HG02623 (cell line): ENCODE data around the gene SLC35E2B.
A peak's percentile ranks its signal among the peaks of the same experiment; 100 is the strongest.

Experiments used
- ATAC-seq: cut with Tn5 transposase; IDR thresholded peaks from one replicate; pipeline ENCODE4 v1.9.1; 2021; ENCODE audit warnings: moderate library complexity; ENCODE audit not compliant: unreplicated experiment

The SLC35E2B gene

DNA sequence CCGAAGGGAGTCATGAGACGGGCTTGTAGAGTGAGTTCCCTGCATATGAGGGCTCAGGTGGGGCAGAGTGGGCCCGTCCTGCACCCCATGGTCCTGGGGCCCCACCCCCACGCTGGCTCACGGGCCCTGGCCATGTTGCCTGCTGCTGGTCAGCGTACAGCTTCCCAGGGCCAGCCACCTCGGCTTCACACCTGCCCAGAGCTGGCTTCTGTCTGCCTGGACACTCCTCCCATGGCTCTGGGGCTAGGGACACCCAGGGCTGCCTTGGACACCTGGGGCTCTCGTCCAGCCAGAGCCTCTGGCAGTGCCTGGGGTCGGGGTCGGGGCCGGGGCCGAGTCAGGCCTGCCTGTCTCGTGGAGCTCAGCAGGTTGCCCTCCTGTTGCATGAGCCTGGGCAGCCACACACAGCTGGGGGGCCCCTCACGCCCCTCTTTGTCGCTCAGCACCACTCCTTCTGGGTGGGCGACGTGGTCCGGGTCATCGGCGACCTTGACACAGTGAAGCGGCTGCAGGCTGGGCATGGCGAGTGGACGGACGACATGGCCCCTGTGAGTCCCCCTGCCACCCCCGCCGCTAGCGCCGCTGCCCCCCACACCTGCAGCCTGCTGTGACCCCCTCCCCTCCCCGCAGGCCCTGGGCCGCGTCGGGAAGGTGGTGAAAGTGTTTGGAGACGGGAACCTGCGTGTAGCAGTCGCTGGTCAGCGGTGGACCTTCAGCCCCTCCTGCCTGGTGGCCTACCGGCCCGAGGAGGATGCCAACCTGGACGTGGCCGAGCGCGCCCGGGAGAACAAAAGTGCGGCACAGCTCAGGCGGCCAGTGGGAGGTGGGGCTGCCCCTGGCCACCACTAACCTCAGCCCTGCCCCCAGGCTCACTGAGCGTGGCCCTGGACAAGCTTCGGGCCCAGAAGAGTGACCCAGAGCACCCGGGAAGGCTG, 66.1 kb downstream of the SLC35E2B start:
- ATAC-seq: no peak

DNA sequence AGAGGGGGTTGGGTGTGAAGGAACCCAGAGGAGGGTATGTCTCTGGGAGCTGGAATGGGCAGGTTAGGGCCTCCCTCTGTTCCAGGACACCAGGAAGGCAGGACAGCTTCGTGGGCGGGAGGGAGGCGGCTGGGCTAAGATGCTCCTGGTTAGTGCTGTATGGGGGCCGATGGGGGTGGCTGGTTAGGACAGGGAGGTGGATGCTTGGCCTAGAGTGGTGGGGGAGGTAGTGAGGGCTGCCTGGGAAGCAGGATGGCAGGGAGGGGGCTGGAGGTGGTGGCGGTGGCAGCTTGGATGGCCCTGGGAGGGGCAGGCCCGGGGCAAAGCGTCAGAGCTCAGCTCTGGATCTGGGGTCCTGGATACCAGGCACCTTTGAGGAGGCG, 66.8 kb downstream of the SLC35E2B start:
- ATAC-seq: no peak

DNA sequence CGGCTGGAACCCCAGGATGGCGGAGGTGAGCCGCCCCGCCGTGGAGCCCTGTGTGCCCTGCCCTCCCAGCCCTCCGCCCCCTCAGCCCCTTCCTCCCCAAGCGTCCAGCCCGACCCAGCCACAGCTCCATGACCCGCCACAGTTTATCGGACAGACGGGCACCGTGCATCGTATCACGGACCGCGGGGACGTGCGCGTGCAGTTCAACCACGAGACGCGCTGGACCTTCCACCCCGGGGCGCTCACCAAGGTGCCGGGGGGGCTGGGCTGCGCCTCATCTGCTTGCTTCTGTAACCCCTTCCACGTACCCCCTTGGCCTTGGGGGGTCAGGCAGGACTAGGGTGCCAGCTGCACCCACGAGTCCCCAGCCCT, 67.2 kb downstream of the SLC35E2B start:
- ATAC-seq: no peak

DNA sequence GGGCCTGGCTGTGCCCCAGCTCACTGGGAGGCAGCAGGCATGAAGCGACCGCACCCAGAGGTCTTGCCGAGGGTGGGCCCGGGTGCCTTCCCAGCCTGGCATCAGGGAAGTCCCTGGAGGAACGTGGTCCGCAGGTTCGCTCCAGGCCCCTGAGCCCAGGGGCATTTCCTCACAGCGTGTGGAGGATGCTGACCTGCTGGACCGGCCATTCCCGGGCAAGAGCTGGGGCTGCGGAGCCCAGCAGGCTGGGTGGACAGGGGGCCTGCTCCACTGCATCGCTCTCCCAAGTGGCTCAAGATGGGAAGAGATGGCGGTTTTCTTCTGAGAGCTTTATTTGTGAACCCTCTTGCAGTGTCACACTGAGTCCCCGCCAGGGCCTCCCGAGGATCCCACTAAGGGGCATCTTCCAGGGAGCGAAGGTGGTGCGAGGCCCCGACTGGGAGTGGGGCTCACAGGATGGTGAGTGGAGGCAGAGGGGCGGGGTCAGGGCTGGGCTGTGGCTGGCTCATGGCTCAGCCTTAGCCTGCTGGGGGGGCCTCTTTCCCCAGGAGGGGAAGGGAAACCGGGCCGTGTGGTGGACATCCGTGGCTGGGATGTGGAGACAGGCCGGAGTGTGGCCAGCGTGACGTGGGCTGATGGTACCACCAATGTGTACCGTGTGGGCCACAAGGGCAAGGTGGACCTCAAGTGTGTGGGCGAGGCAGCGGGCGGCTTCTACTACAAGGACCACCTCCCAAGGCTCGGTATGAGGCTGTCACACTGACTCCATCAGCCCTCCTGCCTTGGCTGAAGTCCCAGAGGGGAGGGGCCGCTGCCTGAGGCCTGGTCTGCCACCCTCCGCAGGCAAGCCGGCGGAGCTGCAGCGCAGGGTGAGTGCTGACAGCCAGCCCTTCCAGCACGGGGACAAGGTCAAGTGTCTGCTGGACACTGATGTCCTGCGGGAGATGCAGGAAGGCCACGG, 67.9 kb downstream of the SLC35E2B start:
- ATAC-seq: no peak

DNA sequence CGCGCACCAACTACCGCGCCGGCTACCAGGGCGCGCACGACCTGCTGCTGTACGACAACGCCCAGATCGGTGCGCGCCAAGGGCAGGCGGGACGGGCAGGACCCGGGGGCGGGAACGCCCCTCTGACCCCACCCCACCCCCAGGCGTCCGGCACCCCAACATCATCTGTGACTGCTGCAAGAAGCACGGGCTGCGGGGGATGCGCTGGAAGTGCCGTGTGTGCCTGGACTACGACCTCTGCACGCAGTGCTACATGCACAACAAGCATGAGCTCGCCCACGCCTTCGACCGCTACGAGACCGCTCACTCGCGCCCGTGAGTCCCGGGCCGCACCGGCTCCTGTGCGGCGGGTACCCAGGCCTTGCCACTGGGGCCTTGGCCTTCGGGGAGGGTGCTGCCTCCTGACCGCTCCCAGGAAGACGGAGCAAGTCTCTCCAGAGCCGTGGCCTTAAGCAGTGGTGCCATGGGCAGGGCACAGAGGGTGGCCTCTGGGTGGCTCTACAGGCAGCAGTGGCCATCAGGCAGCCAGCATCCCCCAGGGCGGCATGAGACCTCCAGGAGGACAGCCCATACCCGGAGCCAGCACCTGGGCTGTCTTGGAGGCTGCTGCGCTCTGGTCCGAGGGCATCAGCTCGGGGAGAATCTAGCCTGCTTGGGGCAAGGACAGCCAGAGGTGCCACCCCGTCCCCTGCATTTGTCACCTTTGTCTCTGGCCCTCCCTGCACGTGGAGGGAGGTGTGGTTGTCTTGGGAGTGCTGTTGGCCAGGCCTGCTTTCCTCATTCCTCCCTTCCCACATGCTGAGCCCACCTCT, 68.8 kb downstream of the SLC35E2B start:
- ATAC-seq: no peak

GRCh38 chr1:1623181-1623630, 69.4 kb downstream of the SLC35E2B start:
- ATAC-seq: no peak

DNA sequence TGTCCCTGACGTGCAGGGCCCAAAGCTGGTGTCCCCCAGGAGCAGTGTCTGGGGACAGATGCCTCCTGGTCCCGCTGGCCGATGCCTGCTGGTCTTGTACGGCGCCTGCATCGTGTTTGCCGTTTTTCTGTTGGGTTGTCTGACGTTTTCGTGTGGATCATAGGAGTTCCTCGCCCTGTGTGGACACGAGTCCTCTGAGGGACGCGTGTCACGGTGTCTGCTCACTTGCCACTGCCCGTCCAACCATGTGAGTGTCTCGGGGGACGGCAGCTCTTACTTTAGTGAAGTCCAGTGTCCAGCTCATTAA, 69.9 kb downstream of the SLC35E2B start:
- no peak for ATAC-seq

GRCh38 chr1:1622010-1622787, 70.4 kb downstream of the SLC35E2B start:
- ATAC-seq: no peak

DNA sequence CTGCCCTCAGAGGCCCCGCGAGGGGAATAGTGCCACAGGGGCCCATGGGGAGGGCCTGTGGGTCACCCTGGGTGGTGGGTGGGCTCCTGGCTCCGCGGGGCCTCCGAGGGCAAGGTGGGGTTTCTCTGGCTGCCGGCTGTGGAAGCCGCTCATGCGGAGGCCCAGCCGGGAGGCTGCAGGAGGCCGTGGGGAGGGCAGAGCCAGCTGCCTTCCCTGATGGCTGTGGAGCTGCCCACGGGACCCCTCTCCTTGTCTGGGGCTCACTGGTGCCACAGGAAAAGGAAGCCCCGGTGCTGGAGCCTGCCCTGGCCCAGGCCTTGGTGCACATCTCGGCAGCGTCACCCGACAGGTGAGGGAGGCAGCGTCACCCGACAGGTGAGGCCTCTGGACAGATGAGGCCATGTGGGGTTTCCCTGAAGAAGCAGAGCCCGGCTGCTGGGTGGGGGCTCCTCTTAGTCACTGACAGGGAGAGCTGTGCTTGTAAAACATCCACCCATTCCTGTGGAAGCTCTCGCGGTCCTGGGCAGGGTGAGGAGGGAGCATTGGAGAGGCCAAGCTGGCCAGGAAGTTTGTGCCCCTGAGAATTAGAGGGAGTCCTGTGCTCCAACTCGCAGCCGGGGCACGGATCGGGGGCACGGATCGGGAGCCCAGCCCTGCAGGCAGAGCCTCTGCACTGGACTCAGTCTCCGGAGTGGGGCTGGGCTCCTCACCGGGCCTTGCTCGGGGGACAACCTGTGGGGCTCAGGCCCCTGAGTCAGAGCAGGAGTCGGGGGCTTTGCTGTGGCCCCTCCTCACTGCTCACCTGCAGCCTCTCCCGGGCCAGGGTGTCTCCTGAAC, 71.2 kb downstream of the SLC35E2B start:
- ATAC-seq: no peak

DNA sequence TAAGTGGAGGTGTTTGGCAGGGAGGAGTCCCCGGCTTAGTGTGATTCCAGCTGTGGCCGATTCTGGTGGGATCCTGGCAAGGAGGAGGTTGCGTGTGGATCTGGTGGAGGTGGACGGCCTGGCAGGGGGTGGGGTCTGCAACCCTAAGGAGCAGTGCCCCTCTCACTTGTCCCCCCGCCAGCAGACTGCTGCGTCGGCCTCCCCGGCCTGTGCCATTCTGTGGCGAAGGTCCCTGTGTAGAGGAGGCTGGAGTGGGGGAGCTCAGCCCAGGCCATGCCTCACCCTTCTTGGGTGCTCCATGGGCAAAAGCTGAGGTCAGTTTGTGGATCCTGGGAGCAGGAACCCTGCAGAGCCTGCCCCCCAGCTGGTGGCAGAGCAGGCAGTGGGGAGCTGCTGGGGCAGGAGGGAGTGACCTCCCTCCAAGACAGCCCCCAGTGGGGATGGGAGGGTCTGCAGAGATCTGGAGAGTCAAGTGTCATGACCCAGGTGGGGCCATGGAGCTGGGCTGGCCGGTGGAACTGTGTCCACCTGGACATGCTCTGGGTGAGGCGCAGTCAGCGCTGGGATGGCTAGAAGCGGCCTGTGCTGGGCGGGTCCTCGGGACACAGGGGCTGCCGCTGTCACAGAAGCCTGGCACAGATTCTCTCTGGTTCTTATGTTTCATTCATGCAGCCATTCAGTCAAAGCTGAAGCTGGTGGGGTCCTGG, 72.0 kb downstream of the SLC35E2B start:
- no peak for ATAC-seq

- ATAC-seq: no peak
Measured at GRCh38 chr1:1619917-1620361, 72.7 kb downstream of the SLC35E2B start.

- ATAC-seq: no peak
Measured at GRCh38 chr1:1618396-1619068, 74.1 kb downstream of the SLC35E2B start.

DNA sequence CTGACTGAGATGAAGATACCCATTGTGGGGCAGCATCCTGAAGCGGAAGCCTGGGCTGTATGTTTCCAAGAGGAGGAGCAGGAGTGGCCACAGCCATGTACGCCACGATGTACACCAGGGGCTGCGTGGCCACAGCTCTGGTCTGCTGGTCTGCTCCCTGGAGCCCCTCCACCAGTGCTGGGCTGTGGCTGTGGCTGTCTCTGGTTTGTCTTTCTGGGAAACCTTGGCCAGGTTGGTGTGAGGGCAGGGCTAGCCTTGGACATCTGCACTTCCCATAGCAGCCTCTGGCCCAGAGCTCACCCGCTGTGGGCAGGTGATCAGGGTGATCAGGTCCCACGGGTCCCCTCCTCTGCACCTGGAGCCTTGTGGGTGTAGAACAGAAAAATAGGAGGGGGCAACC, 74.7 kb downstream of the SLC35E2B start:
- no peak for ATAC-seq

- no peak for ATAC-seq
Measured at GRCh38 chr1:1617516-1617915, 75.1 kb downstream of the SLC35E2B start.

GRCh38 chr1:1616838-1617237, 75.8 kb downstream of the SLC35E2B start:
- ATAC-seq: no peak

- peak; percentile 14 for ATAC-seq
Measured at GRCh38 chr1:1616045-1616790, 76.4 kb downstream of the SLC35E2B start.

GRCh38 chr1:1615256-1616044, 77.1 kb downstream of the SLC35E2B start, which contains the start of gene MIB2:
TSS of gene MIB2 (plus strand) at chr1:1615500. CDS start at chr1:1623453, 7,953 bp downstream.
- peak; percentile 84 for ATAC-seq
